HepG2 (cell line): ENCODE measurements around the gene TMEFF1. TPM values are rescaled to one million over a fixed set of nuclear protein-coding genes. Genes with fewer than 3 reads are reported as not detected.

Source experiments
- ATAC-seq: fragments of 200-7000 bp; cut with Tn5 transposase; 3 replicates; pipeline ENCODE4 v1.9.1; 2020; ENCODE audit warnings: mild to moderate bottlenecking, moderate library complexity
- BruUV-seq: library from RNA; stranded (reverse); fragments of 400-500 nt; replicated peaks from 2 replicates; lab custom pipeline; 2021; lab: Mats Ljungman, UMichigan
- CTCF ChIA-PET: fragments of 300-600 bp; formaldehyde crosslinking; extraction: SDS; loops from one replicate; lab custom pipeline; 2021; ENCODE audit warnings: low total read pairs, inconsistent platforms, low intra/inter-chr PET ratio; lab: Yijun Ruan, JAX
- POLR2A ChIA-PET: fragments of 350-600 bp; sonication (Branson Sonifier 250); formaldehyde crosslinking; loops from one replicate; lab custom pipeline; 2020; ENCODE audit warnings: antibody characterized with exemption, inconsistent platforms; lab: Yijun Ruan, JAX
- DNase-seq: peaks from one replicate; pipeline ENCODE4 v3.0.0-alpha.2; 2015; ENCODE audit warnings: low spot score
- FAIRE-seq: peaks from 3 replicates; lab custom pipeline; 2011; peaks lifted over from hg19 to GRCh38; lab: Jason Lieb, UNC
- H2AFZ ChIP-seq: one replicate; pipeline ENCODE4 v1.6.1; 2011; ENCODE audit warnings: low read length, inconsistent platforms
- H3K27ac ChIP-seq: fragments of 300-600 bp; 3 replicates; pipeline ENCODE4 v1.8.0; 2011; ENCODE audit warnings: mixed run types, mild to moderate bottlenecking, mixed read lengths, low read length, inconsistent platforms; ENCODE audit not compliant: insufficient read depth; ENCODE audit errors: extremely low read length
- H3K27me3 ChIP-seq, 2 experiments: fragments of 200-600 bp in 1 of 2; 2 replicates in 1 of 2; 3 replicates in 1 of 2; pipeline versions ENCODE4 v1.6.0 to v1.8.0; 2011; ENCODE audit warnings: low read length in 2 of 2, mild to moderate bottlenecking in 2 of 2, moderate library complexity in 2 of 2, inconsistent platforms in 1 of 2; ENCODE audit not compliant: insufficient read depth in 2 of 2, control insufficient read depth in 1 of 2
- H3K36me3 ChIP-seq, 2 experiments: fragments of 200-600 bp in 1 of 2; replicated peaks in 1 of 2; 2 replicates in 1 of 2; 3 replicates in 1 of 2; pipeline versions ENCODE4 v1.5.1 to v1.8.0; 2011; ENCODE audit warnings: low read length in 2 of 2, inconsistent platforms in 1 of 2; ENCODE audit not compliant: insufficient read depth in 2 of 2, control insufficient read depth in 1 of 2
- H3K4me1 ChIP-seq: 2 replicates; pipeline ENCODE4 v1.5.1; 2012; ENCODE audit warnings: low read length, inconsistent platforms; ENCODE audit not compliant: insufficient read depth
- H3K4me2 ChIP-seq: 2 replicates; pipeline ENCODE4 v1.6.0; 2011; ENCODE audit warnings: low read depth, low read length, inconsistent platforms
- H3K4me3 ChIP-seq, 3 experiments: fragments of 200-600 bp in 1 of 3; sonication (generic), shearing (Covaris generic) in 1 of 3; replicated peaks in 1 of 3; 2 replicates each; pipeline ENCODE4 v1.5.1; 2011 to 2016; ENCODE audit warnings: low read length in 3 of 3, inconsistent platforms in 2 of 3, low read depth in 2 of 3, mild to moderate bottlenecking in 2 of 3, control low read depth in 1 of 3, mixed read lengths in 1 of 3; ENCODE audit not compliant: insufficient read depth in 1 of 3
- H3K79me2 ChIP-seq: one replicate; pipeline ENCODE4 v1.6.1; 2011; ENCODE audit warnings: low read length, inconsistent platforms; ENCODE audit not compliant: insufficient read depth
- H3K9ac ChIP-seq: 2 replicates; pipeline ENCODE4 v1.6.0; 2011; ENCODE audit warnings: mild to moderate bottlenecking, low read depth, low read length, inconsistent platforms; ENCODE audit not compliant: insufficient read depth
- H3K9me3 ChIP-seq: 2 replicates; pipeline ENCODE4 v1.5.1; 2012; ENCODE audit warnings: mild to moderate bottlenecking, low read length
- H4K20me1 ChIP-seq: 2 replicates; pipeline ENCODE4 v1.6.0; 2011; ENCODE audit warnings: inconsistent platforms, mild to moderate bottlenecking, low read length, moderate library complexity; ENCODE audit not compliant: insufficient read depth
- FOSL2 ChIP-seq: sonication (generic); formaldehyde crosslinking; IDR thresholded peaks from 2 replicates; pipeline ENCODE4 v1.4.0; 2020; ENCODE audit warnings: missing genetic modification reagents
- IKZF4 ChIP-seq: sonication (generic); formaldehyde crosslinking; IDR thresholded peaks from 2 replicates; pipeline ENCODE4 v1.5.1; 2020; ENCODE audit warnings: borderline replicate concordance, mild to moderate bottlenecking, low read depth, missing genetic modification reagents; ENCODE audit errors: not compliant biosample characterization
- RARA ChIP-seq: IDR thresholded peaks from 2 replicates; pipeline ENCODE4 v1.6.1; 2016; ENCODE audit warnings: missing genetic modification reagents, missing compliant biosample characterization
- SOX13 ChIP-seq, 3 experiments: fragments of 450-650 bp in 1 of 3; sonication (generic) in 1 of 3; formaldehyde crosslinking in 1 of 3; IDR thresholded peaks in 2 of 3; conservative IDR thresholded peaks in 1 of 3; 2 replicates each; pipeline versions ENCODE4 v1.5.0 to v1.6.1; 2016 to 2020; ENCODE audit warnings: antibody characterized with exemption in 1 of 3, mild to moderate bottlenecking in 1 of 3, missing compliant biosample characterization in 1 of 3, missing genetic modification reagents in 1 of 3, moderate library complexity in 1 of 3
- SOX6 ChIP-seq, 2 experiments: fragments of 450-650 bp in 1 of 2; sonication (generic) in 1 of 2; formaldehyde crosslinking in 1 of 2; IDR thresholded peaks; 2 replicates each; pipeline versions ENCODE4 v1.4.0 to v1.6.1; 2017 to 2020; ENCODE audit warnings: antibody characterized with exemption in 1 of 2, mild to moderate bottlenecking in 1 of 2, missing genetic modification reagents in 1 of 2
- ZNF644 ChIP-seq: IDR thresholded peaks from 2 replicates; pipeline ENCODE4 v1.6.1; 2016; ENCODE audit warnings: low read depth
- WGBS: methylation state at CpG from one replicate; pipeline ENCODE4 v1.1.6; 2017; ENCODE audit warnings: low lambda C conversion rate; 5-methylcytosine and 5-hydroxymethylcytosine counted together
- in situ Hi-C: cut with HindIII; loops from 2 replicates; pipeline ENCODE4 v1.10.0; 2017; ENCODE audit warnings: low pct_unique_long_range_greater_than_20kb; ENCODE audit not compliant: extremely low pct_ligation_motif_present
- intact Hi-C: fragments of 100-400 bp; cut with micrococcal nuclease; formaldehyde crosslinking; loops from one replicate; pipeline ENCODE4 v1.10.0; 2022; ENCODE audit not compliant: unreplicated experiment
- polyA plus RNA-seq, 8 experiments: library from polyadenylated mRNA; depleted of rRNA in 3 of 8; stranded (reverse) in 7 of 8; unstranded in 1 of 8; fragments of >200 nt; fragmentation: Illumina TruSeq in 4 of 8; extraction: Trizol in 4 of 8; gene quantifications; 2 replicates each; pipeline versions ENCODE4 v1.2.1 to v1.2.3, GENCODE V29; 2011 to 2016; ENCODE audit warnings: low read depth in 4 of 8, missing spikeins in 1 of 8, mixed read lengths in 1 of 8; ENCODE audit not compliant: insufficient read depth in 1 of 8
- total RNA-seq, 5 experiments: library from RNA; depleted of rRNA; stranded (reverse); fragments of >200 nt; fragmentation: Illumina TruSeq; extraction: Trizol; gene quantifications; 2 replicates each; pipeline ENCODE4 v1.2.3, GENCODE V29; 2016; ENCODE audit warnings: low read depth in 1 of 5

TMEFF1 gene
- total and polyA plus RNA-seq, 2 of the 13 experiments (the other 11 are each of a cell fraction or from before 2014, with no cell fraction given), result 0.87 to 1.9 TPM

DNA sequence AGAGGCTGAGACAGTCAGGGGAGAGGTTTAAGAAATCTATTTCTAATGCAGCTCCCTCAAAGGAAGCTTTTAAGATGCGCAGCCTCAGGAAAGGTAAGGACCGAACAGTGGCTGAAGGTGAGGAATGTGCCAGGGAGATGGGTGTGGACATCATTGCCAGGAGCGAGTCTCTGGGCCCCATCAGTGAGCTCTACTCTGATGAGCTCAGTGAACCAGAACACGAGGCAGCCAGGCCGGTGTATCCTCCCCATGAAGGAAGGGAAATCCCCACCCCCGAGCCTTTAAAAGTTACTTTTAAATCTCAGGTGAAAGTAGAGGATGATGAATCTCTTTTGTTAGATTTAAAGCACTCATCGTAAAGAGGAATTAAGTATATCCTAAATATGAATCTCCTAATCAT is 113.1 kb downstream of the TMEFF1 start:
- Histone ChIP-seq H3K4me3 (no peak overlapping the region), H2AFZ (no peak overlapping the region), H4K20me1 (no peaks in the 10 kb centered on the region), H3K27ac (no peak overlapping the region), H3K27me3 (no peaks in the 10 kb centered on the region), H3K9me3 (no peaks in the 10 kb centered on the region), H3K9ac (no peak overlapping the region), H3K79me2 (no peaks in the 10 kb centered on the region), H3K4me1 (peaks cover 10% of the 10 kb centered on the region; the same call in 1 of the 2 replicates), H3K36me3 (no peaks in the 10 kb centered on the region), H3K4me2 (no peak overlapping the region)
- in situ Hi-C loops (loop anchor here (25.0 kb wide), 2 partner anchors 549 to 1424 kb away; no protein-coding TSS in a partner anchor), intact Hi-C loops (no loop called here)
- 64% methylated on average over 7 of the region's 7 CpGs for WGBS
- FAIRE-seq, result no peak
- no TSS peak for BruUV-seq
- ChIA-PET CTCF (no interaction called here), POLR2A (no interaction called here)
- ATAC-seq, result no peak
- TF ChIP-seq SOX6 (IDR thresholded peaks at IDR 0.05) (no peak), SOX6 (CRISPR knock-in tag; IDR thresholded peaks at IDR 0.05) (no peak), IKZF4 (CRISPR knock-in tag) (no peak)
- no peak for DNase-seq

DNA sequence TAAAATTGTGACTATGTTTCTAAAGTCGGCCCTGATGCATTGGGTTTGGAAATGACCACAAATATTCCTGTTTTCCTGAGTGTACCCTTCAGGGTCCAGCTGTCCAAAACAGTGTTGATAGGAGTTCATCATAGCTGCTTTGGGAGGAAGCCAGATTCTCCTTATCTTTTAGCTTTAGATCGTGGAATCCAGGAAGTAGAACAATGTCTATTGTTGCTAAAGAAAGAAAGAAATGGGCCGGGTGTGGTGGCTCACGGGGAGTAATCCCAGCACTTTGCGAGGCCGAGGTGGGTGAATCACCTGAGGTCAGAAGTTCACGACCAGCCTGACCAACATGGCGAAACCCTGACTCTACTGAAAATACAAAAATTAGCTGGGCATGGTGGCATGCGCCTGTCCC is 114.4 kb downstream of the TMEFF1 start:
- no peak for ATAC-seq
- WGBS, result 29% methylated on average over 9 of the region's 9 CpGs
- no peak overlapping the region for H2AFZ ChIP-seq

More for the DNA sequence above, 114.4 kb downstream of the TMEFF1 start:
- intact Hi-C loops, result no loop called here
- no TSS peak for BruUV-seq
- ChIA-PET POLR2A (no interaction called here), CTCF (no interaction called here)
- no peaks in the 10 kb centered on the region for H3K27me3 ChIP-seq
- no peaks in the 10 kb centered on the region for H3K36me3 ChIP-seq
- H3K4me3 ChIP-seq, result no peak overlapping the region
- H3K9ac ChIP-seq, result no peak overlapping the region
- DNase-seq (peak; percentile 55), FAIRE-seq (no peak)
- H3K79me2 ChIP-seq, result no peaks in the 10 kb centered on the region
- H3K9me3 ChIP-seq, result no peaks in the 10 kb centered on the region
- H4K20me1 ChIP-seq, result no peaks in the 10 kb centered on the region
- no peak overlapping the region for H3K4me2 ChIP-seq
- in situ Hi-C loops, result loop anchor here (25.0 kb wide), 2 partner anchors 550 to 1425 kb away; no protein-coding TSS in a partner anchor
- H3K4me1 ChIP-seq, result peaks cover 18% of the 10 kb centered on the region
- H3K27ac ChIP-seq, result no peak overlapping the region
- no peak for TF ChIP-seq SOX13 (IDR thresholded peaks at IDR 0.05)
- peak in 1 of 2 experiments; percentile 77; a peak in 2 of 4 replicates for TF ChIP-seq SOX13 (CRISPR knock-in tag; conservative IDR thresholded peaks at IDR 0.05 in 1 of 2, IDR thresholded peaks at IDR 0.05 in 1 of 2)
- 0 out of 2 replicates have a peak, but pooled peaks have one; percentile 19 for TF ChIP-seq FOSL2 (CRISPR knock-in tag)
- TF ChIP-seq ZNF644 (CRISPR knock-in tag), result no peak
- TF ChIP-seq RARA (CRISPR knock-in tag), result peak; percentile 20; the same call in 1 of the 2 replicates
